Measurements from ENCODE around the gene NDE1. TPM values are rescaled to one million over a fixed set of nuclear protein-coding genes. Genes with fewer than 3 reads are reported as not detected.

Gene NDE1
- total and polyA plus RNA-seq, 9 of the 15 experiments (the other 6 are each of a cell fraction or from before 2014, with no cell fraction given): 3.1 to 59.9 (median 30.0) TPM

DNA sequence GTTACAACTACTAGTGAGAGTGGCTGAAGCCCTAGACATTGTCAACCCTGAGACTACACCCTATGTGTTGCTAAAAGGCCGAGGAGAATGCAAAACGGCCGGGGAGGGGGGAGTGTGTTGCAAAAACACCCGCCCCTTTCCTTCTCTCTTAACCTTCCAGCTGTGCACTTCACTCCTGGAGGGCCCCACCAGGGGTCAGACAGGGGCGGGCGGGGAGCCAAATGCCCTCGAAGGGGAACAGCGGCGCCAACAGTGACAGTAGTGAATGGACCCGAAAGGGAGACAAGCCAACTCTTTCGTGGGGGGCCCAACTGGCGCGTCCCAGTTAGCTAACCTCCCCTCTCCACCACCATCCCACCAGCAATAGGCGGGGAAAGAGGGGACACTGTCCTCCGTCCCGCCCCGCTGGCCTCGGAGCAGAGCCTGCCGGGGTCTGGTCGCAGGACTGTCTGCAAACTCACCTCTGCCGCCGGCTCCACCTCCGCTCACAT, 7.4 kb upstream of the NDE1 start (continued):
- TF ChIP-seq, protein P1, sequence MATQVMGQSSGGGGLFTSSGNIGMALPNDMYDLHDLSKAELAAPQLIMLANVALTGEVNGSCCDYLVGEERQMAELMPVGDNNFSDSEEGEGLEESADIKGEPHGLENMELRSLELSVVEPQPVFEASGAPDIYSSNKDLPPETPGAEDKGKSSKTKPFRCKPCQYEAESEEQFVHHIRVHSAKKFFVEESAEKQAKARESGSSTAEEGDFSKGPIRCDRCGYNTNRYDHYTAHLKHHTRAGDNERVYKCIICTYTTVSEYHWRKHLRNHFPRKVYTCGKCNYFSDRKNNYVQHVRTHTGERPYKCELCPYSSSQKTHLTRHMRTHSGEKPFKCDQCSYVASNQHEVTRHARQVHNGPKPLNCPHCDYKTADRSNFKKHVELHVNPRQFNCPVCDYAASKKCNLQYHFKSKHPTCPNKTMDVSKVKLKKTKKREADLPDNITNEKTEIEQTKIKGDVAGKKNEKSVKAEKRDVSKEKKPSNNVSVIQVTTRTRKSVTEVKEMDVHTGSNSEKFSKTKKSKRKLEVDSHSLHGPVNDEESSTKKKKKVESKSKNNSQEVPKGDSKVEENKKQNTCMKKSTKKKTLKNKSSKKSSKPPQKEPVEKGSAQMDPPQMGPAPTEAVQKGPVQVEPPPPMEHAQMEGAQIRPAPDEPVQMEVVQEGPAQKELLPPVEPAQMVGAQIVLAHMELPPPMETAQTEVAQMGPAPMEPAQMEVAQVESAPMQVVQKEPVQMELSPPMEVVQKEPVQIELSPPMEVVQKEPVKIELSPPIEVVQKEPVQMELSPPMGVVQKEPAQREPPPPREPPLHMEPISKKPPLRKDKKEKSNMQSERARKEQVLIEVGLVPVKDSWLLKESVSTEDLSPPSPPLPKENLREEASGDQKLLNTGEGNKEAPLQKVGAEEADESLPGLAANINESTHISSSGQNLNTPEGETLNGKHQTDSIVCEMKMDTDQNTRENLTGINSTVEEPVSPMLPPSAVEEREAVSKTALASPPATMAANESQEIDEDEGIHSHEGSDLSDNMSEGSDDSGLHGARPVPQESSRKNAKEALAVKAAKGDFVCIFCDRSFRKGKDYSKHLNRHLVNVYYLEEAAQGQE (IDR thresholded peaks at IDR 0.05; ENCODE audit: borderline replicate concordance): peak; percentile 26; the same call in 1 of the 2 replicates
- TF ChIP-seq, protein P1 (CRISPR knock-in tag; IDR thresholded peaks at IDR 0.05; ENCODE audit: low read depth): no peak
- TF ChIP-seq, protein P2, sequence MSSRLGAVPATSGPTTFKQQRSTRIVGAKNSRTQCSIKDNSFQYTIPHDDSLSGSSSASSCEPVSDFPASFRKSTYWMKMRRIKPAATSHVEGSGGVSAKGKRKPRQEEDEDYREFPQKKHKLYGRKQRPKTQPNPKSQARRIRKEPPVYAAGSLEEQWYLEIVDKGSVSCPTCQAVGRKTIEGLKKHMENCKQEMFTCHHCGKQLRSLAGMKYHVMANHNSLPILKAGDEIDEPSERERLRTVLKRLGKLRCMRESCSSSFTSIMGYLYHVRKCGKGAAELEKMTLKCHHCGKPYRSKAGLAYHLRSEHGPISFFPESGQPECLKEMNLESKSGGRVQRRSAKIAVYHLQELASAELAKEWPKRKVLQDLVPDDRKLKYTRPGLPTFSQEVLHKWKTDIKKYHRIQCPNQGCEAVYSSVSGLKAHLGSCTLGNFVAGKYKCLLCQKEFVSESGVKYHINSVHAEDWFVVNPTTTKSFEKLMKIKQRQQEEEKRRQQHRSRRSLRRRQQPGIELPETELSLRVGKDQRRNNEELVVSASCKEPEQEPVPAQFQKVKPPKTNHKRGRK (tag; IDR thresholded peaks at IDR 0.05): no peak
- TF ChIP-seq MCM2 (IDR thresholded peaks at IDR 0.05; ENCODE audit: low read depth) (no peak), GABPB2 (CRISPR knock-in tag; conservative IDR thresholded peaks at IDR 0.05) (no peak), DACH1 (IDR thresholded peaks at IDR 0.05; ENCODE audit: partially characterized antibody) (peak; percentile 92), SMARCA5 (IDR thresholded peaks at IDR 0.05) (no peak), ZKSCAN3 (CRISPR knock-in tag; IDR thresholded peaks at IDR 0.05) (no peak), PML (IDR thresholded peaks at IDR 0.05; ENCODE audit: low read length) (peak; percentile 45; the same call in 1 of the 2 replicates), RBBP5 (IDR thresholded peaks at IDR 0.05; ENCODE audit: borderline replicate concordance, insufficient read depth, low read length, poor library complexity, severe bottlenecking) (peak; percentile 70), ZNF766 (CRISPR knock-in tag; conservative IDR thresholded peaks at IDR 0.05) (no peak), XRCC5 (IDR thresholded peaks at IDR 0.05; ENCODE audit: low read depth, low read length) (0 out of 2 replicates have a peak, but pooled peaks have one; percentile 56), JUNB (CRISPR knock-in tag; conservative IDR thresholded peaks at IDR 0.05) (no peak)
- TF ChIP-seq, protein P3, sequence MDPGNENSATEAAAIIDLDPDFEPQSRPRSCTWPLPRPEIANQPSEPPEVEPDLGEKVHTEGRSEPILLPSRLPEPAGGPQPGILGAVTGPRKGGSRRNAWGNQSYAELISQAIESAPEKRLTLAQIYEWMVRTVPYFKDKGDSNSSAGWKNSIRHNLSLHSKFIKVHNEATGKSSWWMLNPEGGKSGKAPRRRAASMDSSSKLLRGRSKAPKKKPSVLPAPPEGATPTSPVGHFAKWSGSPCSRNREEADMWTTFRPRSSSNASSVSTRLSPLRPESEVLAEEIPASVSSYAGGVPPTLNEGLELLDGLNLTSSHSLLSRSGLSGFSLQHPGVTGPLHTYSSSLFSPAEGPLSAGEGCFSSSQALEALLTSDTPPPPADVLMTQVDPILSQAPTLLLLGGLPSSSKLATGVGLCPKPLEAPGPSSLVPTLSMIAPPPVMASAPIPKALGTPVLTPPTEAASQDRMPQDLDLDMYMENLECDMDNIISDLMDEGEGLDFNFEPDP (CRISPR knock-in tag; IDR thresholded peaks at IDR 0.05): no peak
- TF ChIP-seq, protein P4, sequence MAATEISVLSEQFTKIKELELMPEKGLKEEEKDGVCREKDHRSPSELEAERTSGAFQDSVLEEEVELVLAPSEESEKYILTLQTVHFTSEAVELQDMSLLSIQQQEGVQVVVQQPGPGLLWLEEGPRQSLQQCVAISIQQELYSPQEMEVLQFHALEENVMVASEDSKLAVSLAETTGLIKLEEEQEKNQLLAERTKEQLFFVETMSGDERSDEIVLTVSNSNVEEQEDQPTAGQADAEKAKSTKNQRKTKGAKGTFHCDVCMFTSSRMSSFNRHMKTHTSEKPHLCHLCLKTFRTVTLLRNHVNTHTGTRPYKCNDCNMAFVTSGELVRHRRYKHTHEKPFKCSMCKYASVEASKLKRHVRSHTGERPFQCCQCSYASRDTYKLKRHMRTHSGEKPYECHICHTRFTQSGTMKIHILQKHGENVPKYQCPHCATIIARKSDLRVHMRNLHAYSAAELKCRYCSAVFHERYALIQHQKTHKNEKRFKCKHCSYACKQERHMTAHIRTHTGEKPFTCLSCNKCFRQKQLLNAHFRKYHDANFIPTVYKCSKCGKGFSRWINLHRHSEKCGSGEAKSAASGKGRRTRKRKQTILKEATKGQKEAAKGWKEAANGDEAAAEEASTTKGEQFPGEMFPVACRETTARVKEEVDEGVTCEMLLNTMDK (IDR thresholded peaks at IDR 0.05; ENCODE audit: borderline replicate concordance, insufficient read depth, low read depth, low read length, poor library complexity, severe bottlenecking): peak; percentile 94
